GM12878 (cell line): ENCODE results near the gene DLEC1. TPM values are rescaled to one million over a fixed set of nuclear protein-coding genes. Genes with fewer than 3 reads are reported as not detected.

ENCODE experiments used
- ATAC-seq: fragments of 200-7000 bp; cut with Tn5 transposase; 3 replicates; pipeline ENCODE4 v1.9.1; 2020; ENCODE audit warnings: mild to moderate bottlenecking, moderate library complexity
- BruUV-seq: library from RNA; stranded (reverse); fragments of 400-500 nt; replicated peaks from 2 replicates; lab custom pipeline; 2021; lab: Mats Ljungman, UMichigan
- CTCF ChIA-PET: fragments of 300-600 bp; sonication (Branson Sonifier 250); formaldehyde crosslinking; extraction: SDS; loops from one replicate; lab custom pipeline; 2021; ENCODE audit warnings: inconsistent platforms; lab: Yijun Ruan, JAX
- POLR2A ChIA-PET: fragments of 350-600 bp; formaldehyde crosslinking; extraction: SDS; loops from one replicate; lab custom pipeline; 2021; ENCODE audit warnings: inconsistent platforms; lab: Charles Lee
- RAD21 ChIA-PET: fragments of 300-600 bp; sonication (Branson Sonifier 250); formaldehyde crosslinking; loops from one replicate; lab custom pipeline; 2023; ENCODE audit warnings: antibody characterized with exemption; ENCODE audit not compliant: unreplicated experiment; lab: Charles Lee
- SMC1A ChIA-PET: fragments of 300-600 bp; sonication (Branson Sonifier 250); formaldehyde crosslinking; loops from one replicate; lab custom pipeline; 2023; ENCODE audit not compliant: unreplicated experiment, uncharacterized antibody; lab: Charles Lee
- DNase-seq: peaks from one replicate; pipeline ENCODE4 v3.0.0-alpha.2; 2011; ENCODE audit warnings: low read depth, low spot score
- FAIRE-seq: peaks from 3 replicates; lab custom pipeline; 2011; peaks lifted over from hg19 to GRCh38; lab: Jason Lieb, UNC
- H2AFZ ChIP-seq: 2 replicates; pipeline ENCODE4 v1.6.0; 2011; ENCODE audit warnings: low read depth, low read length, control low read depth; ENCODE audit not compliant: control insufficient read depth
- H3K27ac ChIP-seq: 2 replicates; pipeline ENCODE4 v1.5.1; 2011; ENCODE audit warnings: control low read depth; ENCODE audit not compliant: control insufficient read depth, insufficient read depth
- H3K27me3 ChIP-seq, 2 experiments: replicated peaks in 1 of 2; 2 replicates each; pipeline versions ENCODE4 v1.6.0 to v1.6.1; 2011; ENCODE audit warnings: low read length in 1 of 2; ENCODE audit not compliant: control insufficient read depth in 2 of 2, insufficient read depth in 2 of 2
- H3K36me3 ChIP-seq, 2 experiments: 2 replicates each; pipeline ENCODE4 v1.5.1; 2011; ENCODE audit warnings: low read length in 1 of 2; ENCODE audit not compliant: control insufficient read depth in 2 of 2, insufficient read depth in 2 of 2
- H3K4me1 ChIP-seq: 2 replicates; pipeline ENCODE4 v1.6.1; 2011; ENCODE audit warnings: mild to moderate bottlenecking, low read length, moderate library complexity, mixed read lengths; ENCODE audit not compliant: control insufficient read depth, insufficient read depth
- H3K4me2 ChIP-seq: 2 replicates; pipeline ENCODE4 v1.6.0; 2011; ENCODE audit warnings: control low read depth; ENCODE audit not compliant: control insufficient read depth, insufficient read depth
- H3K4me3 ChIP-seq: fragments of 200-600 bp; sonication (generic); 2 replicates; pipeline ENCODE4 v1.5.1; 2016
- H3K79me2 ChIP-seq: 2 replicates; pipeline ENCODE4 v1.6.0; 2011; ENCODE audit warnings: low read length; ENCODE audit not compliant: control insufficient read depth, insufficient read depth
- H3K9ac ChIP-seq: 2 replicates; pipeline ENCODE4 v1.8.0; 2011; ENCODE audit warnings: low read length, control low read depth, mixed read lengths; ENCODE audit not compliant: control insufficient read depth, insufficient read depth
- H3K9me3 ChIP-seq: replicated peaks from 3 replicates; pipeline ENCODE4 v1.5.1; 2011; ENCODE audit warnings: mild to moderate bottlenecking, low read length; ENCODE audit not compliant: control insufficient read depth, insufficient read depth
- H4K20me1 ChIP-seq: 2 replicates; pipeline ENCODE4 v1.6.0; 2011; ENCODE audit not compliant: control insufficient read depth, insufficient read depth
- BACH1 ChIP-seq: fragments of 450-650 bp; IDR thresholded peaks from 2 replicates; pipeline ENCODE4 v1.6.1; 2017; ENCODE audit warnings: mild to moderate bottlenecking, borderline replicate concordance
- CEBPZ ChIP-seq: fragments of 150-350 bp; IDR thresholded peaks from 2 replicates; pipeline ENCODE4 v1.6.1; 2016; ENCODE audit warnings: low read depth, low read length
- EGR1 ChIP-seq, 2 experiments: IDR thresholded peaks; 1 replicate in 1 of 2; 2 replicates in 1 of 2; pipeline ENCODE4 v1.6.1; 2011 to 2012; ENCODE audit warnings: low read depth in 2 of 2, low read length in 2 of 2, borderline replicate concordance in 1 of 2, mild to moderate bottlenecking in 1 of 2, moderate library complexity in 1 of 2
- FOXK2 ChIP-seq: fragments of 450-650 bp; IDR thresholded peaks from 2 replicates; pipeline ENCODE4 v1.6.1; 2017; ENCODE audit warnings: mild to moderate bottlenecking, moderate library complexity
- KLF5 ChIP-seq: fragments of 450-650 bp; IDR thresholded peaks from 2 replicates; pipeline ENCODE4 v1.6.1; 2014; ENCODE audit warnings: mild to moderate bottlenecking; ENCODE audit not compliant: partially characterized antibody
- LARP7 ChIP-seq: fragments of 450-650 bp; IDR thresholded peaks from 2 replicates; pipeline ENCODE4 v1.6.1; 2017; ENCODE audit warnings: mild to moderate bottlenecking
- MTA2 ChIP-seq: fragments of 450-650 bp; IDR thresholded peaks from 2 replicates; pipeline ENCODE4 v1.6.1; 2016; ENCODE audit warnings: low read depth, mild to moderate bottlenecking, moderate library complexity
- MTA3 ChIP-seq: IDR thresholded peaks from 2 replicates; pipeline ENCODE4 v1.6.1; 2012; ENCODE audit warnings: low read length, inconsistent platforms, borderline replicate concordance
- NBN ChIP-seq: fragments of 450-650 bp; IDR thresholded peaks from 2 replicates; pipeline ENCODE4 v1.6.1; 2016
- NFIC ChIP-seq: IDR thresholded peaks from 2 replicates; pipeline ENCODE4 v1.6.1; 2012; ENCODE audit warnings: low read depth, mild to moderate bottlenecking, inconsistent platforms, low read length, moderate library complexity
- PAX5 ChIP-seq: IDR thresholded peaks from 2 replicates; pipeline ENCODE4 v1.6.1; 2011; ENCODE audit warnings: low read depth, low read length, borderline replicate concordance
- ZBTB33 ChIP-seq: fragments of 450-650 bp; IDR thresholded peaks from 2 replicates; pipeline ENCODE4 v1.6.1; 2017; ENCODE audit warnings: mild to moderate bottlenecking
- ZNF207 ChIP-seq: fragments of 450-650 bp; IDR thresholded peaks from 2 replicates; pipeline ENCODE4 v1.6.1; 2014; ENCODE audit warnings: antibody characterized with exemption, mild to moderate bottlenecking, borderline replicate concordance
- WGBS: methylation state at CpG from one replicate; pipeline ENCODE4 v1.1.6; 2016; ENCODE audit warnings: low lambda C conversion rate; ENCODE audit not compliant: insufficient replicate concordance, insufficient coverage; ENCODE audit errors: missing lambda C conversion rate; 5-methylcytosine and 5-hydroxymethylcytosine counted together
- in situ Hi-C: fragments of 300-500 bp; cut with MboI; formaldehyde crosslinking; loops from 9 replicates; pipeline ENCODE4 v1.14.3; 2018; ENCODE audit warnings: mixed read lengths
- intact Hi-C: fragments of 100-400 bp; cut with micrococcal nuclease; formaldehyde crosslinking; loops from one replicate; pipeline ENCODE4 v1.14.2; 2022; ENCODE audit not compliant: unreplicated experiment
- polyA plus RNA-seq, 11 experiments: library from polyadenylated mRNA; depleted of rRNA in 4 of 11; unstranded in 6 of 11; stranded (reverse) in 5 of 11; fragments of >200 nt; fragmentation: Nextera tagmentation in 4 of 11; fragmentation: Illumina TruSeq in 1 of 11; extraction: Ambion mirVana in 4 of 11; extraction: Trizol in 1 of 11; gene quantifications; 1 replicate in 1 of 11; 2 replicates in 10 of 11; pipeline versions ENCODE4 v1.2.1 to v1.2.3, GENCODE V29; 2011 to 2016; ENCODE audit warnings: inconsistent platforms in 2 of 11, missing spikeins in 2 of 11, low read depth in 1 of 11
- total RNA-seq, 4 experiments: library from RNA; depleted of rRNA in 3 of 4; stranded (reverse); fragments of >200 nt in 3 of 4; fragmentation: Illumina TruSeq in 1 of 4; extraction: Trizol in 1 of 4; gene quantifications; 2 replicates each; pipeline versions ENCODE4 v1.2.1 to v1.2.3, GENCODE V29; 2013 to 2021

DLEC1 gene
- total and polyA plus RNA-seq, 10 of the 15 experiments (the other 5 are each of a cell fraction or from before 2014, with no cell fraction given): 0.03 to 0.29 (median 0.07) TPM; not detected in 3

GRCh38 chr3:38152609-38153008, 113.6 kb downstream of the DLEC1 start:
- Histone ChIP-seq H2AFZ (no peak overlapping the region), H4K20me1 (no peaks in the 10 kb centered on the region), H3K27me3 (no peaks in the 10 kb centered on the region), H3K9ac (no peak overlapping the region), H3K4me1 (peaks cover 7% of the 10 kb centered on the region; the same call in 1 of the 2 replicates), H3K9me3 (0 out of 3 replicates have a peak, but pooled peaks cover under 1% of the 10 kb centered on the region), H3K4me2 (no peak overlapping the region), H3K79me2 (no peaks in the 10 kb centered on the region), H3K36me3 (no peaks in the 10 kb centered on the region), H3K4me3 (no peak overlapping the region), H3K27ac (no peak overlapping the region)
- in situ Hi-C loops (no loop called here), intact Hi-C loops (no loop called here)
- CTCF ChIA-PET: interaction anchor here (1.4 to 6.8 kb wide), 4 partner anchors 13 to 59 kb away, joined by 3 to 55 read pairs (median 3); partner anchors contain the start of genes MYD88 and OXSR1
- BruUV-seq: no TSS peak
- RAD21 ChIA-PET: interaction anchor here (1.1 to 3.2 kb wide), 2 partner anchors 11 to 12 kb away, joined by 3 to 26 read pairs; partner anchors contain the start of gene OXSR1
- SMC1A ChIA-PET: interaction anchor here (1.3 to 10.2 kb wide), 3 partner anchors 12 to 58 kb away, joined by 4 to 89 read pairs (median 64); partner anchors contain the start of genes ACAA1, MYD88 and OXSR1
- DNase-seq (no peak), FAIRE-seq (no peak), ATAC-seq (no peak)
- WGBS: 97% methylated on average over 2 of the region's 2 CpGs
- no peak for TF ChIP-seq CEBPZ
- no peak for TF ChIP-seq NFIC
- TF ChIP-seq ZNF207: no peak
- TF ChIP-seq NBN: no peak
- no peak for TF ChIP-seq BACH1
- no peak for TF ChIP-seq ZBTB33
- TF ChIP-seq MTA3: no peak
- TF ChIP-seq FOXK2: no peak
- no peak for TF ChIP-seq MTA2
- TF ChIP-seq KLF5: no peak
- TF ChIP-seq PAX5: no peak
- TF ChIP-seq LARP7: no peak
- TF ChIP-seq EGR1 (IDR thresholded peaks at IDR 0.05; ENCODE audit: borderline replicate concordance in 1 of 2, low read depth in 2 of 2, low read length in 2 of 2): no peak
- POLR2A ChIA-PET: interaction anchor here (0.6 to 7.2 kb wide), 4 partner anchors 11 to 18 kb away, joined by 3 to 100 read pairs (median 30); partner anchors contain the start of genes ACAA1, MYD88 and OXSR1
